Osteoblast (primary cell): ENCODE measurements around the gene WNT7B. TPM values are rescaled to one million over a fixed set of nuclear protein-coding genes. Genes with fewer than 3 reads are reported as not detected.
A peak's percentile ranks its signal among the peaks of the same experiment; 100 is the strongest.

Source experiments
- DNase-seq: peaks from one replicate; pipeline ENCODE4 v3.0.0; 2011; ENCODE audit warnings: low spot score, mixed read lengths; ENCODE audit not compliant: insufficient read length; ENCODE audit errors: missing footprints
- H2AFZ ChIP-seq: 2 replicates; pipeline ENCODE4 v1.6.0; 2011; ENCODE audit warnings: mild to moderate bottlenecking, low read length
- H3K27ac ChIP-seq: 2 replicates; pipeline ENCODE4 v1.5.1; 2011; ENCODE audit warnings: mild to moderate bottlenecking, low read depth, low read length, moderate library complexity
- H3K27me3 ChIP-seq: 2 replicates; pipeline ENCODE4 v1.6.0; 2012; ENCODE audit warnings: mild to moderate bottlenecking, control low read depth, inconsistent platforms, low read length, moderate library complexity; ENCODE audit not compliant: insufficient read depth
- H3K36me3 ChIP-seq: 2 replicates; pipeline ENCODE4 v1.5.1; 2011; ENCODE audit warnings: mild to moderate bottlenecking, low read length, control low read depth, moderate library complexity; ENCODE audit not compliant: insufficient read depth
- H3K4me1 ChIP-seq: 2 replicates; pipeline ENCODE4 v1.5.1; 2011; ENCODE audit warnings: mild to moderate bottlenecking, low read length, control low read depth, moderate library complexity; ENCODE audit not compliant: insufficient read depth
- H3K4me2 ChIP-seq: 2 replicates; pipeline ENCODE4 v1.6.0; 2011; ENCODE audit warnings: mild to moderate bottlenecking, low read length; ENCODE audit not compliant: insufficient read depth
- H3K4me3 ChIP-seq: fragments of 200-600 bp; sonication (generic); 3 replicates; pipeline ENCODE4 v1.5.1; 2012; ENCODE audit warnings: mild to moderate bottlenecking, low read length, inconsistent platforms; ENCODE audit not compliant: insufficient read depth
- H3K79me2 ChIP-seq: 2 replicates; pipeline ENCODE4 v1.6.0; 2012; ENCODE audit warnings: mild to moderate bottlenecking, low read length, control low read depth, inconsistent platforms; ENCODE audit not compliant: insufficient read depth
- H3K9me3 ChIP-seq: 2 replicates; pipeline ENCODE4 v1.5.1; 2011; ENCODE audit warnings: low read depth, low read length, control low read depth
- H4K20me1 ChIP-seq: 2 replicates; pipeline ENCODE4 v1.6.0; 2012; ENCODE audit warnings: mild to moderate bottlenecking, low read length, control low read depth; ENCODE audit not compliant: insufficient read depth
- CTCF ChIP-seq: IDR thresholded peaks from 2 replicates; pipeline ENCODE4 v1.5.1; 2011; ENCODE audit warnings: mild to moderate bottlenecking, low read depth, low read length, moderate library complexity; ENCODE audit errors: extremely low read depth
- total RNA-seq: library from RNA; depleted of rRNA; stranded (reverse); fragments of >200 nt; gene quantifications from 2 replicates; pipeline ENCODE4 v1.2.3, GENCODE V29; 2012

WNT7B gene
- total RNA-seq, 1 donor = not detected

- Histone ChIP-seq H3K4me2 (no peak overlapping the region), H3K9me3 (no peaks in the 10 kb centered on the region), H3K27me3 (peaks cover 3% of the 10 kb centered on the region), H3K4me3 (no peak overlapping the region), H3K4me1 (peaks cover 2% of the 10 kb centered on the region), H3K36me3 (no peaks in the 10 kb centered on the region), H3K27ac (no peak overlapping the region), H3K79me2 (no peaks in the 10 kb centered on the region), H2AFZ (no peak overlapping the region), H4K20me1 (no peaks in the 10 kb centered on the region)
- TF ChIP-seq CTCF = no peak
- DNase-seq = no peak
Observed at GRCh38 chr22:45922661-45923060, 54.3 kb downstream of the WNT7B start.

- Histone ChIP-seq H3K4me2 (no peak overlapping the region), H2AFZ (no peak overlapping the region), H3K4me3 (no peak overlapping the region), H3K9me3 (no peaks in the 10 kb centered on the region), H3K36me3 (no peaks in the 10 kb centered on the region), H3K4me1 (peaks cover 2% of the 10 kb centered on the region), H4K20me1 (no peaks in the 10 kb centered on the region), H3K27ac (no peak overlapping the region), H3K27me3 (peaks cover 4% of the 10 kb centered on the region), H3K79me2 (no peaks in the 10 kb centered on the region)
- DNase-seq = no peak
- no peak for TF ChIP-seq CTCF
Observed at GRCh38 chr22:45922256-45922655, 54.7 kb downstream of the WNT7B start.

- H3K4me2 ChIP-seq = no peak overlapping the region
- H2AFZ ChIP-seq = no peak overlapping the region
- H3K4me3 ChIP-seq = no peak overlapping the region
- H3K27ac ChIP-seq = no peak overlapping the region
- peaks cover 6% of the 10 kb centered on the region for H3K27me3 ChIP-seq
- no peaks in the 10 kb centered on the region for H3K79me2 ChIP-seq
- no peak for DNase-seq
- H3K4me1 ChIP-seq = no peaks in the 10 kb centered on the region
- no peaks in the 10 kb centered on the region for H3K9me3 ChIP-seq
- no peaks in the 10 kb centered on the region for H3K36me3 ChIP-seq
- no peak for TF ChIP-seq CTCF
- no peaks in the 10 kb centered on the region for H4K20me1 ChIP-seq
Observed at GRCh38 chr22:45919504-45920286, 57.3 kb downstream of the WNT7B start.

GRCh38 chr22:45918459-45919370 is 58.2 kb downstream of the WNT7B start:
- H3K79me2 ChIP-seq = no peaks in the 10 kb centered on the region
- H3K27me3 ChIP-seq = peaks cover 6% of the 10 kb centered on the region
- H3K9me3 ChIP-seq = no peaks in the 10 kb centered on the region
- H2AFZ ChIP-seq = no peak overlapping the region
- H3K4me2 ChIP-seq = no peak overlapping the region
- H3K36me3 ChIP-seq = no peaks in the 10 kb centered on the region
- peak; percentile 99 for DNase-seq
- TF ChIP-seq CTCF = no peak
- no peaks in the 10 kb centered on the region for H3K4me1 ChIP-seq
- H4K20me1 ChIP-seq = no peaks in the 10 kb centered on the region
- H3K27ac ChIP-seq = no peak overlapping the region
- no peak overlapping the region for H3K4me3 ChIP-seq
